ENCODE measurements around the gene PDYN.

PDYN gene

GRCh38 chr20:1949347-1950100 lies 44.3 kb downstream of the PDYN start:
- no peak for DNase-seq

DNA sequence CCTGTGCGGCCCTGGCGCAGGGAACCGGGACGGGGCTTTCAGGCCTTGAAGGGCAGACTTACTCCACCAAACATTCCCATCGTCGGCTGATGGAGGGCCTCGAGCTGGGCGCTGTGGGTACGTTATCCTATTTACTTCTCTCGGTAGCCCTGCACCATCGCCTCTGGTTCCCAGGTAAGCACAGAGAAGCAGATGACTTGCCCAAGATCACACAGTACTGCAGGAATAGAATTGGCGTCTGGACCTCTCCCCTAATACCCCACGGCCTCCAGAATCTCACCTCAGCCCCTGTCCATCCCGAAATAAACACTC lies 46.4 kb downstream of the PDYN start:
- DNase-seq = no peak

DNA sequence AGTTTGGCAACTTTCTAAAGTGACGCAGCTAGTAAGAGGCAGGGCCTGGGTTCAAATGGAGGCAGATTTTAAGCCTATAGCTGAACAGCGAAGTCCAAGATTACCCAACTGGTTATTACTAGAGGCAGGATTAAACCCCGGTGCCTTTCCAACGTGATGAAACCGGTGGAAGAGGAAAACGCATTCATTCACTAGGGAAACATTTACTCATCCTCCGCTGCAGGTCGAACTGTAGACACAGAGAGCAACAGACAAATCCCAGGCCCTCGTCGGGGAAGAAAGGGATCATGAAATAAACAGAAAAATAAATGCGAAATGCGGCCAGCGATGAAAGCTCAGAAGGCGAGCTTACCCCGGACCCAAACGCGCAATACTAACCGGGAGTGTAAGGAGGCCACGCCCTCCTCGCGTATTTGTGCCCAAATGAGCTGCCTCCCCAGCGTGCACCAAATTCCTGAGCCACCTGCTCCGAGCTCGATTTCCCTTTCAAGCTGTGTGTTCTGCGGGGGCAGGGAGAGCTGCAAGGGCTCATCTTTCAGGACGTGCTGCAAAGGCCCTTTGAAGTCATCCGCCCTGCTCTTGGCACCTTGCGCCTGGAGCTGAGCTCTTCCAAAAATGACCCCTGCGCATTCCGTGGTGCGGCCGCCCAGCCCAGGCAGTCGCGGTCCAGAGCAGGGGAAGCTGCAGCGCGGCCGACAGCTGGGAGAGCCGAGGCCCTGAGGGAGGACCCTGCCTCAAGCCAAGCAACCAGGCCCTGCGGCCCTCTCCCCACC lies 46.9 kb downstream of the PDYN start:
- no peak for DNase-seq

- no peak for DNase-seq
Measured at GRCh38 chr20:1946442-1946761, 47.5 kb downstream of the PDYN start.

DNA sequence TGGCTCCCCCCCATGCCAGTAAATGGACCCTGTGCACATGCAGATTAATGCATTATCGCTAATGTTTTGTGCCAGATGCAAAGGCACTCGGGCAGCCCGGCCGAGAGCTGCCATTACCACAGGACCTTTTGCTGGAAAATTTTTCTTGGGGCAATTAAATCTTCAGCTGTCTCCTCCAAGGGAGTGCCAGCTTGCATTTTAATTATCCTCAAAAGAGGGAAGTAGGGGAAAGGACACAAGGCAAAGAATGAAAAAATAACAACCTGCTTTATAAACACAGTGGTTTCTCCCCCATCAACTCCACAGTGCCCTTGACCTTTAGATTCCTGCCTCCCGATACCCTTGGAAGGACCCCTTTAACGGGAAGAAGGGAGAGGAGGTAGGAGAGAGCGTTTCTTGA lies 48.2 kb downstream of the PDYN start:
- DNase-seq = no peak

DNA sequence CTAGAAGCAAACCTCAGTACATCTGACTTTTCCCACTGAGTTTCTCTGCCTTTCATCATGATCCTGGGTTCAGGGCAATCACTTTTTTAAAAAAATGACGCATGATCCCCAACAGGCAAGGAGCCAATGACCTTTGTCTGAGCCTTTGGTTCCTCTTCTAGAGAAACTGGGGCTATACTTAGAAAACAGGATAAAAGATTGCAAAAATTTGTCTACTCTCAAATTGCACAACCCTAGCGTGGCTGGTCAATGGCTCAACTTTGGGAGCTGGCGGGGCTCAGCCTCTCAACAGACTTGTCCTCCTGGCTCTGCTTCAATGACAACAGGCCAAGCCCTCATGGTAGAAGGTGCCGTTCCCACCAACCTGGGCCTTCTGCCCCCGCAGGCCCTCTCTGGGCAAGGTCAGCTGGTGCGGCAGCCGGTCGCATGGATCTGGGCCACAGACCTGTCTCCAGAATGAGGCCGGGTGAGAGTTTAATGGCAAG lies 48.7 kb downstream of the PDYN start:
- DNase-seq = no peak

- DNase-seq = no peak
Measured at GRCh38 chr20:1944345-1945091, 49.3 kb downstream of the PDYN start.

DNA sequence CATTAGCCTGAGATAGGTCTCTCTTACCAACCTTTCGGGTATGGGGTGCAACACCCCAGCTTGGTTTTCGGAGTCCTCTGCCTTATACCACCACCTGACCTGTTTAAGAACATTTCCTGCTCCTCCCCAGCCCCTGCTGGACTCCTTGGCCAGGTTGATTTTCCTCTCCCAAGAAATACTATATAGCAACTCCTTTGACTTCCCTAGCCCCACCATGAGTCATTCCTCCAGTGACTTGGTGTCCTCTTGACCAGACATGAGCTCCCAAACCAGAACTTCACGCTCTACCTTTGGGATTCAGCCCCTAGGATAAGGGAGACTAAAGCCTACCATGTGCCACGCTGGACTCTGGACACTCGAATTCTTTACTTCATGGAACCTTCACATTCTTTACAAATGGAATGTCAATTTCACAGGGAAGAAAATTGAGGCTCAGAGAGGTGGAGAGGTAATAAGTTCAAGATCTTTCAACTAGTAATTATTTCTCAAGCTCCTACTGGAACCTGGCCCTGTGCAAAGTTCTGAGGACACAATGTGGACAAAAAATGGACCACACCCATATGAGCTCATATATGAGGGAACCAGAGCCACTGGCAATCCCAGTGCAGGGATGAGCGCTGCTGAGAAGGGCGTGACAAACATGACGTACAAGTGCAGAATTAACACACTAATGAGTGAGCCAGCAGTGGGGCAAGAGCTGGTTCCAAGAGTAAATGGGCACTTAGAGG lies 50.4 kb downstream of the PDYN start:
- no peak for DNase-seq

- no peak for DNase-seq
Measured at GRCh38 chr20:1942486-1943274, 51.2 kb downstream of the PDYN start.

- DNase-seq = no peak
Measured at GRCh38 chr20:1942061-1942460, 51.8 kb downstream of the PDYN start.

DNA sequence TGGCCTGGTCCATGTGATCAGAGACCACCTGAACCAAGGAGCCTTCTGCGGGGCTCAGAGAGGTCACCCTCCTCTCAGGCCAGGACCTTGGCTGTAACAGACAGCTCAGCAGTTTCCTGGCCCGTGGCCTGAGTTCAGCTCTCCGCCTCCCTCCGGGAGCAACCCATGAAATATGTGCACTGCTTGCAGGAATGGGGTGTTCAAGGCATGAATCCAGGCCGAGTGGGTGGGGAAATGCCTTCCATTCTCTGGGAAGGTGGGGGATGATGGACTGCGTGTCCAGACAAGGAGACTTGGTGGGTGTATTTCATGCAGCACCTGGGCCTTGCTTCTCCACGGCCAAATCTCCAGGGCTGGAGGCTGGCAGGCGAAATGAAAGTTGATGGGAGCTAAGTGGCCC lies 52.6 kb downstream of the PDYN start:
- DNase-seq = no peak

- no peak for DNase-seq
Measured at GRCh38 chr20:1940581-1940980, 53.3 kb downstream of the PDYN start.

DNA sequence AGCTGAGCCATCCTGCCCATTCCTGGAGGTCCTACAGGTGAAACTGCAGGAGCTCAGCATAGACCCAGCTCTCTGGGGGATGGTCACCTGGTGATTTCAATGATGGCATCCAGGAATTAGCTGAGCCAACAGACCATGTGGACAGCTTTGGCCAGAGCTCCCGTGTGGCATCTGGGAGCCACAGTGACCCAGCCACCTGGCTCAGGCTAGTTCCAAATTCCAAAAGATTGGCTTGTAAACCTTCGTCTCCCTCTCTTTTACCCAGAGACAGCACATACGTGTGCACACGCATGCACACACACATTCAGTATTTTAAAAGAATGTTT lies 54.6 kb downstream of the PDYN start:
- DNase-seq = no peak

DNA sequence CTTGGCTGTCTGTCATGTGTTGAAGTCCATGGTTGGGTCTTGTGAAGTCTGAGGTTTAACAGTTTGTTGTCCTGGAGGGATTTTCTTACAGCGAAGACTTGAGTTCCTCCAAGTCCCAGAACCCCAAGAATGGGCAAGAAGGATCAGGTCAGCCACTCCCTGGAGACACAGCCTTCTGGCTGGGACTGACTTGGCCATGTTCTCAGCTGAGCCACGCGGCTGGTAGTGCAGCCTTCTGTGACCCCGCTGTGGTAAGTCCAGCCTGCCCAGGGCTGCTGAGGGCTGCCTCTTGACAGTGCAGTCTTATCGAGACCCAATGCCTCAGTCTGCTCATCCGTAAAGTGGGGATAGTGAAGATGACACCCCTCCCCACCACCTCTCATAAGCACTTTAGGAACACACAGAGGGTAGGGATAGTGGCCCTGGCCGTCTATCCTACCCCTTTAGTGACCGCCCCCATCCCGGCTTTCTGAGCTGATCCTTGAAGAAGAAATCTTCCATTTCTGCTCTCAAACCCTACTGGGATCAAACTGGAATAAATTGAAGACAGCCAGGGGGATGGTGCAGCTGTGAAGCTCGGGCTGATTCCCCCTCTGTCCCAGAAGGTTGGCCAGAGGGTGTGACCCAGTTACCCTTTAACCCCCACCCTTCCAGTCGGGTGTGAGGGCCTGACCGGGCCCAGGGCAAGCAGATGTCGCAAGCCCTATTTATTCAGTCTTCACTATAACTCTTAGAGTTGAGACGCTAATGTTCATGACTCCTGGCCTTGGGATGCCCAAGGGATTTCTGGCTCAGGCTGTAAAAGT lies 55.2 kb downstream of the PDYN start:
- no peak for DNase-seq

DNA sequence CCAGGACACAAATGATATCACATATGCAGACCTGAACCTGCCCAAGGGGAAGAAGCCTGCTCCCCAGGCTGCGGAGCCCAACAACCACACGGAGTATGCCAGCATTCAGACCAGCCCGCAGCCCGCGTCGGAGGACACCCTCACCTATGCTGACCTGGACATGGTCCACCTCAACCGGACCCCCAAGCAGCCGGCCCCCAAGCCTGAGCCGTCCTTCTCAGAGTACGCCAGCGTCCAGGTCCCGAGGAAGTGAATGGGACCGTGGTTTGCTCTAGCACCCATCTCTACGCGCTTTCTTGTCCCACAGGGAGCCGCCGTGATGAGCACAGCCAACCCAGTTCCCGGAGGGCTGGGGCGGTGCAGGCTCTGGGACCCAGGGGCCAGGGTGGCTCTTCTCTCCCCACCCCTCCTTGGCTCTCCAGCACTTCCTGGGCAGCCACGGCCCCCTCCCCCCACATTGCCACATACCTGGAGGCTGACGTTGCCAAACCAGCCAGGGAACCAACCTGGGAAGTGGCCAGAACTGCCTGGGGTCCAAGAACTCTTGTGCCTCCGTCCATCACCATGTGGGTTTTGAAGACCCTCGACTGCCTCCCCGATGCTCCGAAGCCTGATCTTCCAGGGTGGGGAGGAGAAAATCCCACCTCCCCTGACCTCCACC lies 56.4 kb downstream of the PDYN start:
- DNase-seq = no peak

- no peak for DNase-seq
Measured at GRCh38 chr20:1935696-1936366, 58.0 kb downstream of the PDYN start.

DNA sequence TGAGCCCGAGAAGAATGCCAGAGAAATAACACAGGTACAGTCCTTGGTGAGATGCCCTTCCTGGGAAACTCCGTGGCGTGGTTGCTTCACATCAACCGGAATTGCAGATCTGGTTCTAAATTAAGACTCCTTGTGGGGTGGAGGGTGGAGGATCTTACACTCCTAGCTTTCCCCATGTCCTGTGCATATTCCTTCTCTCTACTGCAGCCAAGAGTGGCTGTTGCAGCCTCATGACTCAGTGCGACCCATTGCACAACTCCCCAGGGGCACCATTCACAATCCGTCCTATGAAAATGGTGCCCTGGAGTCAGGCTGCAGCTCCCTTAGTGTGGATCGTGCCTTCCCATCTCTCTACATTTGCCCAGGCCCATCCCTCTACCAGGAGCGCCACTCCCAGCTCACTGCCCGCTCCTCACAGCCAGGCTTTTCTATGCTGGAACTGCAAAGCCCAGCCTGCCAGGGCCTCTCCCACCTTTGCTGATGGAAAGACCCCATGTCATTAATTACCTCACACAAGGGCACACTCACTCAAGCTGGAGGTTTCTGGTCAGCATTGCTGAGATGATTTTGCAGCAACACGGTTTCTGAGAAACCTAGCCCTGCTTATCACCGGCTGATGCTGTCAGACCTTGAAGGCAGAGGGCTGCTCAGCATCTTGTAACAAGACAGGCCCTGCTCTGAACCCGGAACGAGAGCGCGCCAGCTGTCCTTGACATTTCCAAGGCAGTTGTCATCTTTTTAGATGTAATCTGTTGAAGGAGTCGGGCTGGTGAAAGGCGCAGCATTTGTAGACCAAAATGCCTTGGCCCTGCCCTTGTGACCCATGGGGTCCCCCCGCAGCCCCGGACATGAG lies 58.9 kb downstream of the PDYN start:
- DNase-seq = no peak

- DNase-seq = no peak
Measured at GRCh38 chr20:1934156-1934555, 59.7 kb downstream of the PDYN start.

DNA sequence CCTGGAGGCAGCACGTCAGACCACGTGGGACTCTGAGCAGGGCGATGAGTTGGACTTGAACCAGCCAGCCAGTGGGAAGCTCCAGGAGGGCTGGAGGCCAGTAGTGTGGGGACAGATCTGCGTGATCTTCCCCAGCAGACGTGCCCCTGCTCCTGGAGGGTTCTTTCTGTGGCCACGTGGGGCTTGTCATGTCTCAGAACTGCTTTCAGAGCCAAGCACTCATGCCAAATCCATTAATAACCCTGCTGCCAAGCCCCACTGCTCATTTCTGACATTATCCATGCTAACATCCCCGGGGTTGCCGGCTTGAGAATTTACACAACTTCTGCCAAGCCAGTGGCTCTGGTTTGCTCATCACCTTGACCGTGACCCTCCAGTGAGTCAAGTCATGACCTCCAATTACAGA lies 60.4 kb downstream of the PDYN start:
- DNase-seq = no peak

DNA sequence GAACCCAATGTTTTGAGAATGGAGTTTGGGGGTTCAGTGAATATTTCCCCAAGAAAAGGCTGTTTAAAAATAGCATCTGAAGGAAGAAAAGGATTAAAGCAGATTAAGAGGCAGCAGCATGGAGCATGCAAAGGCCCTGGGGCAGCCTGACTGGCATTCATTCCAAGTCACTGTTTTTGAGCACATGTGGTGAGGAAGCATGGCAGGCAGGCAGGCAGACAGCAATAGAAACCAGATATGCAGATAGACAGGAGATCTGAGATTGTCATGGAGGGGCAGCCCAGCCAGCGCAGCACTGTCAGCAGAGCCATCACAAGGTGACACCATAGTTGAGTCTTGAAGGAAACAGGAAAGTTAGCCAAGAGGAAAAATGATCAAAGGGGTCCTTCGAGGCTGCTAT lies 60.9 kb downstream of the PDYN start:
- no peak for DNase-seq

Measured in stimulated activated CD4-positive, alpha-beta T cell treated with anti-CD3 and anti-CD28 coated beads, Interleukin-2, amount 100 ng/mL, for 24 hours (primary cell).